Measurements from ENCODE around the gene ITGA2B.
A peak's percentile ranks its signal among the peaks of the same experiment; 100 is the strongest.
"Not testable (repeated sequence)": the region's sequence is repeated elsewhere in the genome, so short reads cannot be mapped to it uniquely, and the experiment has no call there.

The ITGA2B gene

GRCh38 chr17:44389281-44389680 is at the start of gene ITGA2B:
Gene ITGA2B, minus strand, starts transcription at chr17:44389649. Its CDS starts 176 bp downstream, at chr17:44389473.
- DNase-seq (ENCODE audit: low spot score) = no peak

- DNase-seq (ENCODE audit: low spot score) = no peak
Measured at GRCh38 chr17:44439168-44439567, 49.7 kb upstream of the ITGA2B start.

- peak; percentile 28 for DNase-seq (ENCODE audit: low spot score)
Measured at GRCh38 chr17:44438636-44439035, 49.2 kb upstream of the ITGA2B start.

GRCh38 chr17:44436336-44436735 is 46.9 kb upstream of the ITGA2B start:
- DNase-seq (ENCODE audit: low spot score) = no peak

GRCh38 chr17:44432254-44433157 is 43.1 kb upstream of the ITGA2B start:
- DNase-seq (ENCODE audit: low spot score) = no peak

DNA sequence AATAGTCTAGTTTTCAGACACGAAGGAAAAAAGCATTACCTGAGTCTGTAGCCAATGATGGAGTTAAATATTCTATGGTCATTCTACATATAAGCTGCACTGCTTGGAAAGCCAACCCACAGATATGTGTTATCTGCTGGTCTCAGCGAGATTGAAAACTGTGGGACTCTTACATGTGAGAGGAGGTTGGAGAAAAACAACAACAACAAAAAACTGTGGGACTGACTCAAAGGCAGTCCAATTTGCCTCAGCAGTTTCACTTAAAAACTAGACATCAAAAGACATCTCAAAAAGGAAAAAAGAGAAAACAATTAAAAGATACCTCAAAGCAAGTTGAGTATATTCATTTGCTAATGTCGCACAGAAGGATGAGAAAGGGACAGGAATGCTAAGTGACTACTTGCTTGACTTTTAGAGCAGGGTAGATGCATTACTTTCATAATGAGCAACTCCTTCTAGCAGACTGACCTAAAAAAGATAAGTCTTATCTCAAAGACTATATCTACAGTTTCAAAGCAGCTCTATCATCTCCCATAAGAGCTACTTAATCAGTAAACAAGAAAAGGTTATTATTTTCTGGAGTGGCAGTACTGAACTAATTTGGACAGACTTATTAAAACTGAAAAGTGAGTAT is 35.5 kb upstream of the ITGA2B start:
- no peak for DNase-seq (ENCODE audit: low spot score)

- no peak for DNase-seq (ENCODE audit: low spot score)
Measured at GRCh38 chr17:44417553-44417952, 28.1 kb upstream of the ITGA2B start.

GRCh38 chr17:44416558-44417289 is 27.3 kb upstream of the ITGA2B start:
- DNase-seq (ENCODE audit: low spot score) = no peak

DNA sequence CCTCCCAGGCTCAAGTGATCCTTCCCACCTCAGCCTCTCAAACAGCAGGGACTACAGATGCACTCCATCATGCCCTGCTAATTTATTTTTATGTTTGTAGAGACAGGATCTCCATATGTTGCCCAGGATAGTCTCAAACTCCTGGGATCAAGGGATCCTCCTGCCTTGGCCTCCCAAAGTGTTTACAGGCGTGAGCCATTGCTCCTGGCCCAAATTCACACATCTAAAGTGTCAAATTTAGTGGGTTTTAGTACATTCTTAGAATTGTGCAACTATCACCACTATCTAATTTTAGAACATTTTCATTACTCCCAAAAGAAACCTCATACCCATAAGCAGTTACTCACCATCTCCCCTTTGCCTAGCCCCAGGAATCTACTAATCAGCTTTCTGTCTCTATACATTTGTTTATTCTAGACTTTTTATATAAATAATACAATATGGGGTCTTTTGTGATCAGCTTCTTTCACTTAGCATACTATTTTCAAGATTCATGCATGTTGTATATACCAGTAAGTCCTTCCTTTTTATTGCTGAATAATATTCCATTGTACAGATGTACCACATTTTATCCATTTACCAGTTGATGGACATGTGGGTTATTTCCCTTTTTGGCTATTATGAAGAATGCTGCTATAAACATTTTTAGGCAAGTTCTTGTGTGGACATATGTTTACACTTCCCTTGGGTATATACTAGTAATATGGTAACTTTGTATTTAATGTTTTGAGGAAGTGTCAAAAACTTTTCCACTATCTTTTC is 25.1 kb upstream of the ITGA2B start:
- no peak for DNase-seq (ENCODE audit: low spot score)

GRCh38 chr17:44409309-44410028 is 20.0 kb upstream of the ITGA2B start:
- no peak for DNase-seq (ENCODE audit: low spot score)

DNA sequence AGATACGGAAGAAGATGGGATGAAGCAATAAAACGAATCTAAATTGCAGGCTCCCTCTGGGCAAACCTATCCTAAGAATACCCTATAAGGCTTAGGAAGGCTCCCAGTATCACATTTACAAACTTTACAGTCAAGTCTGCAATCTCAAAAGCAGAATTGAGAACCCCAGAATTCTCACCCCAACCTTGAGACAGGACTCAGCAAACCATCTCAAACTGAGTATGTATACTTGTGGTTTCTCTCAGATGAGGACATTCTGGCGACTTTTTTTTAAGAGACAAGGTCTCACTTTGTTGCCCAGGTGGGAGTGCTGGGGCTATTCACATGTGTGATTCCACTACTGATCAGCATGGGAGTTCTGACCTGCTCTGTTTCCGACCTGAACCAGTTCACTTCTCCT is 19.3 kb upstream of the ITGA2B start:
- no peak for DNase-seq (ENCODE audit: low spot score)

- no peak for DNase-seq (ENCODE audit: low spot score)
Measured at GRCh38 chr17:44402564-44403172, 13.2 kb upstream of the ITGA2B start.

- peak; percentile 58 for DNase-seq (ENCODE audit: low spot score)
Measured at GRCh38 chr17:44400226-44400847, 10.9 kb upstream of the ITGA2B start.

DNA sequence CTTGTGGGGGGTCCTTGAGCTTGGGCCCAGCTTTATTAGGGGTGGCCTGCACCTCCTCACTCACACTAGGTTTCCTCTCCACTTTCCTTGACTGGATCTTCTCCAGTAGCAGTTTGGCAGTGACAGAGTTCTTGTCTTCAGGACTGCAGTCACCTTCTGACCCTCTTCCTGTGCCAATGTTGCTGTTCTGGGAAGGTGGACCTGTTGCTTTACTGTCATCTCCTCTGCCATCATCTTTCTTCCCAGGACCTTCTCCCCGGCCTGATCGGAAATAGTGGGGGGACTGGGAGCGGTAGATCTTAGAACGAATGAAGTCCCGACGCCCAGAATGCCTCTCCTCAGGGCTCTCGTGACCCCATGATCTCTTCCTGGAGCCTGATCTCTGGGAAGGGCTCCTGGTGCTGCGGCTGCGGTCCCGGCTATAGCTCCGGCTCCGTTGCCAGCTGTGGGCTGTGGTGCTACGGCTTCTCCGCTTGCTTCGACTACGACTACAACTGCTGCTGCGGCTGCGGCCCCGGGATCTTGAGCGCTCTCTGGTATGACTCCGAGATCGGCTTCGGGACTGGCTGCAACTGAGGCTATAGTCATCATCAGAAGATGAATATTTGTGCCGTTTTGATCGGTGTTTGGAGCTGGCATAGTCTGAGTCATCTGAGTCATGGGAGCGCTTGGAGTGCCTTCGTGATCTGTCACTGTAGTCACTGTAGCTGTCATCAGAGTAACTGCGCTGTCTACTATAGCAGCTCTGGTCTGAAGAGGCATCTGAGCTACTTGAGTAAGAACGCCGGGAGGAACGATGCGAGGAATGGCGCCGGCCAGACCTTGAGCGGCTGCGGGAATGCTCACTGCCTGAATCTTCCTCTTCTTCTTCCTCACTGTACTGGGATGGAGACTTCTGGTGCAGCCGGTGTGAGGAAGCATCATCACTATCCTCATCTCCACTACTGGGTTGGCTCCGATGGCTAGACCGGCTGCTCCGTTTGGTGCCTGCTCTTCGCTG is 9.5 kb upstream of the ITGA2B start:
- DNase-seq (ENCODE audit: low spot score) = no peak

GRCh38 chr17:44397479-44398440 is 8.3 kb upstream of the ITGA2B start:
- DNase-seq (ENCODE audit: low spot score) = no peak

- DNase-seq (ENCODE audit: low spot score) = peak; percentile 58
Measured at GRCh38 chr17:44396946-44397345, 7.5 kb upstream of the ITGA2B start.

- no peak for DNase-seq (ENCODE audit: low spot score)
Measured at GRCh38 chr17:44394833-44395232, 5.4 kb upstream of the ITGA2B start.

DNA sequence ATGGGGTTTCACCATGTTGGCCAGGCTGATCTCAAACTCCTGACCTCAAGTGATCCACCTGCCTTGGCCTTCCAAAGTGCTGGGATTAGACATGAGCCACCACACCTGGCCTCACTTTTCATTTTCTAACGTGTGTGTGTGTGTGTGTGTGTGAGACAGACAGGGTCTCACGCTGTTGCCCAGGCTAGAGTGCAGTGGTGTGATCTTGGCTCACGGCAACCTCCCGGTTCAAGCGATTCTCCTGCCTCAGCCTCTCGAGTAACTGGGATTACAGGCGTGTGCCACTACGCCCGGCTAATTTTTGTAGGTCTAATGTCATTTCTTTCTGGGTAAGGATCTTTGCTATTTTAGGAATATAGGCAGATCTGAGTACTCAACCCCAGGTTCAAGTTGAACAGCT is 4.7 kb upstream of the ITGA2B start:
- not testable (repeated sequence) for DNase-seq (ENCODE audit: low spot score)

Data from cerebellar cortex (tissue), 1 donor.